Adrenal gland (tissue), 12 donors: Measurements from ENCODE around the gene RABGAP1L. TPM values are rescaled to one million over a fixed set of nuclear protein-coding genes. Genes with fewer than 3 reads are reported as not detected.

Experiments
- DNase-seq, 7 donors: peaks; one replicate each; pipeline ENCODE4 v3.0.0-alpha.2; 2019 to 2020
- H3K27ac ChIP-seq, 5 donors: fragments of 200-600 bp; sonication (generic) in 4 of 5; 1 replicate in 3 of 5; 2 replicates in 2 of 5; pipeline versions ENCODE4 v1.5.1 to v1.8.0; 2016 to 2020; ENCODE audit warnings: mild to moderate bottlenecking in 1 of 5
- H3K27me3 ChIP-seq: fragments of 200-600 bp; 2 replicates; pipeline ENCODE4 v1.8.0; 2021
- H3K36me3 ChIP-seq, 2 donors: fragments of 200-600 bp; replicated peaks in 1 of 2; 1 replicate in 1 of 2; 2 replicates in 1 of 2; pipeline versions ENCODE4 v1.5.1 to v1.8.0; 2018 to 2022
- H3K4me1 ChIP-seq, 2 donors: fragments of 200-600 bp; replicated peaks in 1 of 2; 1 replicate in 1 of 2; 2 replicates in 1 of 2; pipeline versions ENCODE4 v1.5.1 to v1.8.0; 2018 to 2021
- H3K4me3 ChIP-seq, 4 donors: fragments of 200-600 bp; sonication (generic) in 3 of 4; one replicate each; pipeline ENCODE4 v1.5.1; 2016 to 2018
- H3K9me3 ChIP-seq, 3 donors: fragments of 200-600 bp; sonication (generic) in 1 of 3; replicated peaks in 1 of 3; 1 replicate in 2 of 3; 2 replicates in 1 of 3; pipeline versions ENCODE4 v1.5.1 to v1.8.0; 2016 to 2021
- CTCF ChIP-seq, 6 experiments: fragments of 450-650 bp in 4 of 6; fragments of 200-600 bp in 2 of 6; sonication (generic) in 1 of 6; IDR thresholded peaks; 1 replicate in 5 of 6; 2 replicates in 1 of 6; pipeline versions ENCODE4 v1.5.1 to v1.8.0; 2016 to 2021; ENCODE audit warnings: antibody characterized with exemption in 6 of 6, mild to moderate bottlenecking in 2 of 6, moderate library complexity in 1 of 6
- POLR2A ChIP-seq, 2 donors: fragments of 450-650 bp; IDR thresholded peaks; one replicate each; pipeline ENCODE4 v1.6.1; 2017; ENCODE audit warnings: antibody characterized with exemption in 2 of 2, mild to moderate bottlenecking in 2 of 2, moderate library complexity in 1 of 2
- WGBS, 4 donors: extraction: QIAGEN DNeasy Blood & Tissue Kit in 2 of 4; methylation state at CpG; one replicate each; pipeline versions ENCODE4 v1.1.5 to v1.1.7; 2013 to 2017; 5-methylcytosine and 5-hydroxymethylcytosine counted together
- intact Hi-C, 2 donors: fragments of 100-400 bp; cut with DNase I; formaldehyde crosslinking; loops; one replicate each; pipeline versions ENCODE4 v1.14.1 to v1.15.0; 2022 to 2023
- polyA plus RNA-seq, 3 donors: library from polyadenylated mRNA; stranded (reverse); fragments of 200-250 nt in 2 of 3; fragments of 350-450 nt in 1 of 3; fragmentation: Illumina TruSeq in 1 of 3; extraction: RNeasy Lipid Tissue Mini Kit (QIAGEN cat#74804) in 1 of 3; gene quantifications; one replicate each; pipeline ENCODE4 v1.2.3, GENCODE V29; 2013 to 2014
- total RNA-seq, 9 donors: library from RNA; depleted of rRNA in 4 of 9; stranded (reverse); fragments of >200 nt in 4 of 9; fragments of 120-200 nt in 1 of 9; fragmentation: NEBNext Ultra II Directional in 1 of 9; extraction: Animal tissue kit (Norgen Biotek cat#: 25700) in 1 of 9; gene quantifications; one replicate each; pipeline versions ENCODE4 v1.1.0 to v1.2.4, GENCODE V29; 2013 to 2023
- donor health status: healthy with polysubstance abuse.
- donor health status: Bipolar disorder and iron deficiency.
- donor health status: DM: yes; HTN: yes; CAD: no.
- donor health status: DM: no; HTN: no; CAD: no.
- donor health status: DM: no; HTN: no; CAD: no.
- donor health status: DM: yes; HTN: yes; CAD: no.

RABGAP1L gene
- total and polyA plus RNA-seq, 12 donors = 10.4 to 29.9 (median 19.7) TPM

- no peak overlapping the region for H3K27ac ChIP-seq
- intact Hi-C loops = no loop called here
- no peaks in the 10 kb centered on the region for H3K9me3 ChIP-seq
- H3K4me1 ChIP-seq = no peaks in the 10 kb centered on the region
- no peak for DNase-seq
- 89 to 92% (median 90%) methylated on average over 4 of the region's 4 CpGs for WGBS, 4 donors
- no peaks in the 10 kb centered on the region for H3K27me3 ChIP-seq
- no peak for TF ChIP-seq POLR2A (IDR thresholded peaks at IDR 0.05)
- no peak for TF ChIP-seq CTCF (IDR thresholded peaks at IDR 0.05)
- no peaks in the 10 kb centered on the region for H3K36me3 ChIP-seq
- no peak overlapping the region for H3K4me3 ChIP-seq
Observed at GRCh38 chr1:174663358-174663757, 504.0 kb downstream of the RABGAP1L start.

- no peak for DNase-seq
- Histone ChIP-seq H3K27me3 (no peaks in the 10 kb centered on the region), H3K36me3 (no peaks in the 10 kb centered on the region), H3K9me3 (peaks cover 0 to 12% (median 0%) of the 10 kb centered on the region in 3 donors), H3K4me3 (no peak overlapping the region), H3K27ac (no peak overlapping the region), H3K4me1 (no peaks in the 10 kb centered on the region)
- 66 to 80% (median 77%) methylated on average over 3 of the region's 3 CpGs for WGBS, 4 donors
- TF ChIP-seq POLR2A (IDR thresholded peaks at IDR 0.05) (no peak), CTCF (IDR thresholded peaks at IDR 0.05) (no peak)
- intact Hi-C loops = no loop called here
Observed at GRCh38 chr1:174666248-174666647, 506.9 kb downstream of the RABGAP1L start.

- H3K27ac ChIP-seq = no peak overlapping the region
- no peaks in the 10 kb centered on the region for H3K4me1 ChIP-seq
- no peak overlapping the region for H3K4me3 ChIP-seq
- peaks cover 0 to 12% (median 0%) of the 10 kb centered on the region in 3 donors for H3K9me3 ChIP-seq
- no peak for TF ChIP-seq CTCF (IDR thresholded peaks at IDR 0.05)
- no peak for TF ChIP-seq POLR2A (IDR thresholded peaks at IDR 0.05)
- no peak for DNase-seq
- no peaks in the 10 kb centered on the region for H3K36me3 ChIP-seq
- no peaks in the 10 kb centered on the region for H3K27me3 ChIP-seq
- 67 to 86% (median 75%) methylated on average over 2 of the region's 2 CpGs for WGBS, 4 donors
- intact Hi-C loops = no loop called here
Observed at GRCh38 chr1:174671826-174672225, 512.5 kb downstream of the RABGAP1L start.

GRCh38 chr1:174676856-174677255 lies 517.5 kb downstream of the RABGAP1L start:
- DNase-seq = no peak
- TF ChIP-seq POLR2A (IDR thresholded peaks at IDR 0.05) (no peak), CTCF (IDR thresholded peaks at IDR 0.05) (no peak)
- 91 to 96% (median 96%) methylated on average over 3 of the region's 3 CpGs for WGBS, 4 donors
- no peaks in the 10 kb centered on the region for H3K4me1 ChIP-seq
- no peaks in the 10 kb centered on the region for H3K27me3 ChIP-seq
- H3K36me3 ChIP-seq = no peaks in the 10 kb centered on the region
- H3K9me3 ChIP-seq = no peaks in the 10 kb centered on the region
- intact Hi-C loops = no loop called here
- H3K4me3 ChIP-seq = no peak overlapping the region
- H3K27ac ChIP-seq = no peak overlapping the region
